Prostate gland (tissue), 2 donors: Measurements from ENCODE around the gene EML1.

Experiments used
- CTCF ChIP-seq, 4 experiments: fragments of 200-600 bp in 2 of 4; fragments of 450-650 bp in 2 of 4; sonication (generic) in 2 of 4; IDR thresholded peaks; 1 replicate in 3 of 4; 2 replicates in 1 of 4; pipeline ENCODE4 v1.5.1; 2016 to 2019; ENCODE audit warnings: antibody characterized with exemption in 4 of 4, mild to moderate bottlenecking in 2 of 4, moderate library complexity in 2 of 4
- POLR2A ChIP-seq: fragments of 450-650 bp; IDR thresholded peaks from one replicate; pipeline ENCODE4 v1.6.1; 2016; ENCODE audit warnings: antibody characterized with exemption, mild to moderate bottlenecking

GRCh38 chr14:99822800-99823455, 29.7 kb downstream of the EML1 start:
- TF ChIP-seq CTCF (IDR thresholded peaks at IDR 0.05) (no peak), POLR2A (no peak)
